Aorta (tissue), 5 donors: Measurements from ENCODE around the gene SUFU. TPM values are rescaled to one million over a fixed set of nuclear protein-coding genes. Genes with fewer than 3 reads are reported as not detected.

Experiments
- ATAC-seq: fragments of 200-7000 bp; cut with Tn5 transposase; one replicate; pipeline ENCODE4 v1.9.1; 2022; ENCODE audit warnings: moderate library complexity; ENCODE audit not compliant: low FRiP score
- DNase-seq, 2 donors: peaks; one replicate each; pipeline ENCODE4 v3.0.0-alpha.2; 2020
- H3K27ac ChIP-seq, 2 donors: one replicate each; pipeline ENCODE4 v1.5.1; 2013; ENCODE audit warnings: low read length in 2 of 2, mild to moderate bottlenecking in 2 of 2, moderate library complexity in 2 of 2, control low read depth in 1 of 2, inconsistent platforms in 1 of 2, low read depth in 1 of 2
- H3K27me3 ChIP-seq, 2 donors: one replicate each; pipeline ENCODE4 v1.6.1; 2013; ENCODE audit warnings: control low read depth in 1 of 2, low read length in 1 of 2, mild to moderate bottlenecking in 1 of 2, moderate library complexity in 1 of 2; ENCODE audit not compliant: insufficient read depth in 2 of 2, control insufficient read depth in 1 of 2
- H3K36me3 ChIP-seq, 2 donors: one replicate each; pipeline ENCODE4 v1.6.1; 2013; ENCODE audit warnings: control low read depth in 1 of 2, low read length in 1 of 2, mild to moderate bottlenecking in 1 of 2; ENCODE audit not compliant: insufficient read depth in 2 of 2, control insufficient read depth in 1 of 2
- H3K4me1 ChIP-seq, 2 donors: one replicate each; pipeline ENCODE4 v1.6.1; 2013; ENCODE audit warnings: low read length in 2 of 2, control low read depth in 1 of 2, mild to moderate bottlenecking in 1 of 2, moderate library complexity in 1 of 2; ENCODE audit not compliant: insufficient read depth in 2 of 2, control insufficient read depth in 1 of 2
- H3K4me3 ChIP-seq, 2 donors: one replicate each; pipeline ENCODE4 v1.5.1; 2013; ENCODE audit warnings: low read length in 2 of 2, control low read depth in 1 of 2, mild to moderate bottlenecking in 1 of 2
- H3K9me3 ChIP-seq: one replicate; pipeline ENCODE4 v1.6.1; 2013; ENCODE audit warnings: mild to moderate bottlenecking, low read length; ENCODE audit not compliant: control insufficient read depth
- WGBS, 2 donors: extraction: QIAGEN DNeasy Blood & Tissue Kit; methylation state at CpG; one replicate each; pipeline ENCODE4 v1.1.7; 2013; 5-methylcytosine and 5-hydroxymethylcytosine counted together
- intact Hi-C, 2 donors: fragments of 100-400 bp; cut with DNase I; formaldehyde crosslinking; loops; one replicate each; pipeline versions ENCODE4 v1.14.2 to v1.15.0; 2022
- polyA plus RNA-seq, 2 donors: library from polyadenylated mRNA; stranded (reverse); fragments of 200-250 nt; gene quantifications; one replicate each; pipeline ENCODE4 v1.2.3, GENCODE V29; 2013
- total RNA-seq, 2 donors: library from RNA; stranded (reverse); fragmentation: NEBNext Ultra II Directional; extraction: Animal tissue kit (Norgen Biotek cat#: 25700); gene quantifications; one replicate each; pipeline ENCODE4 v1.2.1, GENCODE V29; 2021
- donor health status: healthy with polysubstance abuse.
- donor health status: Bipolar disorder and iron deficiency.
- donor health status: DM: no; HTN: no; CAD: no.
- donor health status: DM: no; HTN: no; CAD: no.
- donor health status: DM: yes; HTN: yes; CAD: no.

The SUFU gene
- total and polyA plus RNA-seq, 4 donors, result 2.3 to 24.0 (median 7.9) TPM

GRCh38 chr10:102631525-102632393 is 128.0 kb downstream of the SUFU start:
- Histone ChIP-seq H3K9me3 (no peaks in the 10 kb centered on the region), H3K4me3 (no peak overlapping the region), H3K27me3 (no peaks in the 10 kb centered on the region), H3K4me1 (peaks cover 0 to 4% of the 10 kb centered on the region in 2 donors), H3K27ac (peak overlapping the region in 1 of 2 donors; percentile 70), H3K36me3 (no peaks in the 10 kb centered on the region)
- ATAC-seq (no peak), DNase-seq (peak; percentile 24 to 59)
- intact Hi-C loops, result no loop called here
- 66 to 76% methylated on average over 10 of the region's 10 CpGs for WGBS, 2 donors

- peak; percentile 12 for ATAC-seq
- no peaks in the 10 kb centered on the region for H3K9me3 ChIP-seq
- WGBS, 2 donors, result 16 to 20% methylated on average over 5 of the region's 5 CpGs
- no peaks in the 10 kb centered on the region for H3K27me3 ChIP-seq
- intact Hi-C loops, result no loop called here
- H3K36me3 ChIP-seq, result no peaks in the 10 kb centered on the region
- DNase-seq, result peak; percentile 37 to 63
- no peak overlapping the region for H3K4me3 ChIP-seq
- H3K27ac ChIP-seq, result peak overlapping the region; percentile 14 to 70
- peaks cover 0 to 4% of the 10 kb centered on the region in 2 donors for H3K4me1 ChIP-seq
These were observed 128.8 kb downstream of the SUFU start for GRCh38 chr10:102632394-102633111.

- ATAC-seq (peak; percentile 4), DNase-seq (peak; percentile 79 to 81)
- intact Hi-C loops, result no loop called here
- no peaks in the 10 kb centered on the region for H3K4me1 ChIP-seq
- no peak overlapping the region for H3K4me3 ChIP-seq
- H3K9me3 ChIP-seq, result no peaks in the 10 kb centered on the region
- WGBS, 2 donors, result 2% methylated on average over 6 of the region's 6 CpGs
- H3K36me3 ChIP-seq, result no peaks in the 10 kb centered on the region
- H3K27me3 ChIP-seq, result no peaks in the 10 kb centered on the region
- H3K27ac ChIP-seq, result peak overlapping the region in 1 of 2 donors; percentile 85
These were observed 129.5 kb downstream of the SUFU start for GRCh38 chr10:102633287-102633686.

- no peaks in the 10 kb centered on the region for H3K9me3 ChIP-seq
- H3K4me1 ChIP-seq, result no peaks in the 10 kb centered on the region
- no peaks in the 10 kb centered on the region for H3K27me3 ChIP-seq
- peak; percentile 29 to 47 for DNase-seq
- H3K27ac ChIP-seq, result peak overlapping the region in 1 of 2 donors; percentile 85
- H3K36me3 ChIP-seq, result no peaks in the 10 kb centered on the region
- ATAC-seq, result no peak
- no peak overlapping the region for H3K4me3 ChIP-seq
- 78 to 85% methylated on average over 5 of the region's 5 CpGs for WGBS, 2 donors
- intact Hi-C loops, result no loop called here
These were observed 130.1 kb downstream of the SUFU start for GRCh38 chr10:102633848-102634247.

- peak overlapping the region in 1 of 2 donors; percentile 17 for H3K27ac ChIP-seq
- 54 to 70% methylated on average over 4 of the region's 4 CpGs for WGBS, 2 donors
- DNase-seq (peak in 1 of 2 donors; percentile 58), ATAC-seq (no peak)
- H3K36me3 ChIP-seq, result no peaks in the 10 kb centered on the region
- intact Hi-C loops, result no loop called here
- no peak overlapping the region for H3K4me3 ChIP-seq
- H3K27me3 ChIP-seq, result no peaks in the 10 kb centered on the region
- no peaks in the 10 kb centered on the region for H3K9me3 ChIP-seq
- H3K4me1 ChIP-seq, result peaks cover 0 to 1% of the 10 kb centered on the region in 2 donors
These were observed 130.9 kb downstream of the SUFU start for GRCh38 chr10:102634686-102635085.

- no peaks in the 10 kb centered on the region for H3K9me3 ChIP-seq
- no peak overlapping the region for H3K4me3 ChIP-seq
- H3K4me1 ChIP-seq, result peaks cover 0 to 1% of the 10 kb centered on the region in 2 donors
- H3K27me3 ChIP-seq, result no peaks in the 10 kb centered on the region
- DNase-seq, result peak in 1 of 2 donors; percentile 24
- no peak overlapping the region for H3K27ac ChIP-seq
- ATAC-seq, result no peak
- intact Hi-C loops, result no loop called here
- WGBS, 2 donors, result 19 to 23% methylated on average over 4 of the region's 4 CpGs
- no peaks in the 10 kb centered on the region for H3K36me3 ChIP-seq
These were observed 131.6 kb downstream of the SUFU start for GRCh38 chr10:102635377-102635776.

- Histone ChIP-seq H3K4me1 (peaks cover 0 to 1% of the 10 kb centered on the region in 2 donors), H3K4me3 (no peak overlapping the region), H3K27ac (no peak overlapping the region), H3K27me3 (no peaks in the 10 kb centered on the region), H3K36me3 (no peaks in the 10 kb centered on the region), H3K9me3 (no peaks in the 10 kb centered on the region)
- 31 to 45% methylated on average over 2 of the region's 2 CpGs for WGBS, 2 donors
- DNase-seq (no peak), ATAC-seq (no peak)
- intact Hi-C loops, result no loop called here
These were observed 135.8 kb downstream of the SUFU start for GRCh38 chr10:102639537-102639936.

GRCh38 chr10:102641402-102641801 is 137.6 kb downstream of the SUFU start:
- Histone ChIP-seq H3K4me1 (peaks cover 0 to 1% of the 10 kb centered on the region in 2 donors), H3K9me3 (no peaks in the 10 kb centered on the region), H3K27ac (no peak overlapping the region), H3K27me3 (no peaks in the 10 kb centered on the region), H3K36me3 (no peaks in the 10 kb centered on the region), H3K4me3 (peak overlapping the region in 1 of 2 donors; percentile 66)
- WGBS, 2 donors, result 1 to 14% methylated on average over 7 of the region's 7 CpGs
- no peak for ATAC-seq
- no peak for DNase-seq
- intact Hi-C loops, result no loop called here
